HepG2 (cell line): ENCODE data around the gene LRRC4C. TPM values are rescaled to one million over a fixed set of nuclear protein-coding genes. Genes with fewer than 3 reads are reported as not detected.

ENCODE experiments used
- ATAC-seq: fragments of 200-7000 bp; cut with Tn5 transposase; 3 replicates; pipeline ENCODE4 v1.9.1; 2020; ENCODE audit warnings: mild to moderate bottlenecking, moderate library complexity
- BruUV-seq: library from RNA; stranded (reverse); fragments of 400-500 nt; replicated peaks from 2 replicates; lab custom pipeline; 2021; lab: Mats Ljungman, UMichigan
- CTCF ChIA-PET: fragments of 300-600 bp; formaldehyde crosslinking; extraction: SDS; loops from one replicate; lab custom pipeline; 2021; ENCODE audit warnings: low total read pairs, inconsistent platforms, low intra/inter-chr PET ratio; lab: Yijun Ruan, JAX
- POLR2A ChIA-PET: fragments of 350-600 bp; sonication (Branson Sonifier 250); formaldehyde crosslinking; loops from one replicate; lab custom pipeline; 2020; ENCODE audit warnings: antibody characterized with exemption, inconsistent platforms; lab: Yijun Ruan, JAX
- DNase-seq: peaks from one replicate; pipeline ENCODE4 v3.0.0-alpha.2; 2015; ENCODE audit warnings: low spot score
- FAIRE-seq: peaks from 3 replicates; lab custom pipeline; 2011; peaks lifted over from hg19 to GRCh38; lab: Jason Lieb, UNC
- H2AFZ ChIP-seq: one replicate; pipeline ENCODE4 v1.6.1; 2011; ENCODE audit warnings: low read length, inconsistent platforms
- H3K27ac ChIP-seq: fragments of 300-600 bp; 3 replicates; pipeline ENCODE4 v1.8.0; 2011; ENCODE audit warnings: mixed run types, mild to moderate bottlenecking, mixed read lengths, low read length, inconsistent platforms; ENCODE audit not compliant: insufficient read depth; ENCODE audit errors: extremely low read length
- H3K27me3 ChIP-seq, 2 experiments: fragments of 200-600 bp in 1 of 2; 2 replicates in 1 of 2; 3 replicates in 1 of 2; pipeline versions ENCODE4 v1.6.0 to v1.8.0; 2011; ENCODE audit warnings: low read length in 2 of 2, mild to moderate bottlenecking in 2 of 2, moderate library complexity in 2 of 2, inconsistent platforms in 1 of 2; ENCODE audit not compliant: insufficient read depth in 2 of 2, control insufficient read depth in 1 of 2
- H3K36me3 ChIP-seq, 2 experiments: fragments of 200-600 bp in 1 of 2; replicated peaks in 1 of 2; 2 replicates in 1 of 2; 3 replicates in 1 of 2; pipeline versions ENCODE4 v1.5.1 to v1.8.0; 2011; ENCODE audit warnings: low read length in 2 of 2, inconsistent platforms in 1 of 2; ENCODE audit not compliant: insufficient read depth in 2 of 2, control insufficient read depth in 1 of 2
- H3K4me1 ChIP-seq: 2 replicates; pipeline ENCODE4 v1.5.1; 2012; ENCODE audit warnings: low read length, inconsistent platforms; ENCODE audit not compliant: insufficient read depth
- H3K4me2 ChIP-seq: 2 replicates; pipeline ENCODE4 v1.6.0; 2011; ENCODE audit warnings: low read depth, low read length, inconsistent platforms
- H3K4me3 ChIP-seq, 3 experiments: fragments of 200-600 bp in 1 of 3; sonication (generic), shearing (Covaris generic) in 1 of 3; replicated peaks in 1 of 3; 2 replicates each; pipeline ENCODE4 v1.5.1; 2011 to 2016; ENCODE audit warnings: low read length in 3 of 3, inconsistent platforms in 2 of 3, low read depth in 2 of 3, mild to moderate bottlenecking in 2 of 3, control low read depth in 1 of 3, mixed read lengths in 1 of 3; ENCODE audit not compliant: insufficient read depth in 1 of 3
- H3K79me2 ChIP-seq: one replicate; pipeline ENCODE4 v1.6.1; 2011; ENCODE audit warnings: low read length, inconsistent platforms; ENCODE audit not compliant: insufficient read depth
- H3K9ac ChIP-seq: 2 replicates; pipeline ENCODE4 v1.6.0; 2011; ENCODE audit warnings: mild to moderate bottlenecking, low read depth, low read length, inconsistent platforms; ENCODE audit not compliant: insufficient read depth
- H3K9me3 ChIP-seq: 2 replicates; pipeline ENCODE4 v1.5.1; 2012; ENCODE audit warnings: mild to moderate bottlenecking, low read length
- H4K20me1 ChIP-seq: 2 replicates; pipeline ENCODE4 v1.6.0; 2011; ENCODE audit warnings: inconsistent platforms, mild to moderate bottlenecking, low read length, moderate library complexity; ENCODE audit not compliant: insufficient read depth
- ASH2L ChIP-seq: fragments of 300-600, 200-600 bp; sonication (generic); IDR thresholded peaks from 2 replicates; pipeline ENCODE4 v1.7.0; 2017; ENCODE audit warnings: low read depth, mild to moderate bottlenecking, moderate library complexity, mixed read lengths, low read length; ENCODE audit not compliant: insufficient read length
- ERF ChIP-seq: IDR thresholded peaks from 2 replicates; pipeline ENCODE4 v1.6.1; 2018; ENCODE audit warnings: missing biosample characterization, missing genetic modification reagents
- GMEB2 ChIP-seq: IDR thresholded peaks from 2 replicates; pipeline ENCODE4 v1.6.1; 2016; ENCODE audit warnings: missing biosample characterization, missing genetic modification reagents, low read depth
- GTF3A ChIP-seq: sonication (generic); formaldehyde crosslinking; conservative IDR thresholded peaks from 2 replicates; pipeline ENCODE4 v1.4.0; 2020; ENCODE audit warnings: mild to moderate bottlenecking, missing genetic modification reagents
- MAX ChIP-seq: IDR thresholded peaks from 2 replicates; pipeline ENCODE4 v1.6.1; 2012; ENCODE audit warnings: inconsistent platforms
- MED8 ChIP-seq: sonication (generic); formaldehyde crosslinking; IDR thresholded peaks from 2 replicates; pipeline ENCODE4 v1.8.1; 2023; ENCODE audit warnings: mild to moderate bottlenecking, missing genetic modification reagents; ENCODE audit not compliant: insufficient replicate concordance
- MIER2 ChIP-seq: IDR thresholded peaks from 2 replicates; pipeline ENCODE4 v1.6.1; 2016; ENCODE audit warnings: missing biosample characterization, missing genetic modification reagents
- MLLT10 ChIP-seq: sonication (generic); formaldehyde crosslinking; IDR thresholded peaks from 2 replicates; pipeline ENCODE4 v1.4.0; 2020; ENCODE audit warnings: missing genetic modification reagents
- MTA3 ChIP-seq: sonication (generic); formaldehyde crosslinking; IDR thresholded peaks from 2 replicates; pipeline ENCODE4 v1.4.0; 2020; ENCODE audit warnings: missing genetic modification reagents
- NRL ChIP-seq: sonication (generic); formaldehyde crosslinking; IDR thresholded peaks from 2 replicates; pipeline ENCODE4 v1.5.0; 2020; ENCODE audit warnings: missing genetic modification reagents, mild to moderate bottlenecking, moderate library complexity, borderline replicate concordance
- POLR2A ChIP-seq, 2 experiments: IDR thresholded peaks; 2 replicates each; pipeline ENCODE4 v1.6.1; 2011; ENCODE audit warnings: low read depth in 2 of 2, low read length in 2 of 2, mild to moderate bottlenecking in 1 of 2, moderate library complexity in 1 of 2; ENCODE audit not compliant: insufficient read depth in 1 of 2
- POLR2AphosphoS2 ChIP-seq: IDR thresholded peaks from 2 replicates; pipeline ENCODE4 v1.6.1; 2011; ENCODE audit warnings: low read depth, low read length, improper control_type of control experiment
- RAD21 ChIP-seq: fragments of 450-650 bp; formaldehyde crosslinking; IDR thresholded peaks from 2 replicates; pipeline ENCODE4 v1.5.0; 2020; ENCODE audit warnings: mild to moderate bottlenecking
- SP2 ChIP-seq: sonication (generic); formaldehyde crosslinking; IDR thresholded peaks from 2 replicates; pipeline ENCODE4 v1.5.1; 2020; ENCODE audit warnings: mild to moderate bottlenecking, missing genetic modification reagents
- SPEN ChIP-seq: sonication (generic); formaldehyde crosslinking; IDR thresholded peaks from 2 replicates; pipeline ENCODE4 v1.5.1; 2020; ENCODE audit warnings: low read depth, mild to moderate bottlenecking, missing genetic modification reagents
- TP53 ChIP-seq: sonication (generic); formaldehyde crosslinking; conservative IDR thresholded peaks from 2 replicates; pipeline ENCODE4 v1.4.0; 2020; ENCODE audit warnings: missing genetic modification reagents
- ZMAT3 ChIP-seq: sonication (generic); formaldehyde crosslinking; conservative IDR thresholded peaks from 2 replicates; pipeline ENCODE4 v1.7.0; 2021; ENCODE audit warnings: missing genetic modification reagents
- ZNF468 ChIP-seq: sonication (generic); formaldehyde crosslinking; IDR thresholded peaks from 2 replicates; pipeline ENCODE4 v1.8.0; 2022; ENCODE audit warnings: mild to moderate bottlenecking, moderate library complexity, missing genetic modification reagents
- ZNF652 ChIP-seq: IDR thresholded peaks from 2 replicates; pipeline ENCODE4 v1.6.1; 2016; ENCODE audit warnings: low read depth, borderline replicate concordance
- ZNF710 ChIP-seq: sonication (generic); formaldehyde crosslinking; IDR thresholded peaks from 2 replicates; pipeline ENCODE4 v1.5.0; 2020; ENCODE audit warnings: mild to moderate bottlenecking, missing genetic modification reagents, borderline replicate concordance
- ZNF713 ChIP-seq: sonication (generic); formaldehyde crosslinking; IDR thresholded peaks from 2 replicates; pipeline ENCODE4 v1.4.0; 2020; ENCODE audit warnings: mild to moderate bottlenecking, missing genetic modification reagents
- ZNF816 ChIP-seq: sonication (generic); formaldehyde crosslinking; IDR thresholded peaks from 2 replicates; pipeline ENCODE4 v1.8.0; 2022; ENCODE audit warnings: missing genetic modification reagents, mild to moderate bottlenecking, borderline replicate concordance
- WGBS: methylation state at CpG from one replicate; pipeline ENCODE4 v1.1.6; 2017; ENCODE audit warnings: low lambda C conversion rate; 5-methylcytosine and 5-hydroxymethylcytosine counted together
- in situ Hi-C: cut with HindIII; loops from 2 replicates; pipeline ENCODE4 v1.10.0; 2017; ENCODE audit warnings: low pct_unique_long_range_greater_than_20kb; ENCODE audit not compliant: extremely low pct_ligation_motif_present
- intact Hi-C: fragments of 100-400 bp; cut with micrococcal nuclease; formaldehyde crosslinking; loops from one replicate; pipeline ENCODE4 v1.10.0; 2022; ENCODE audit not compliant: unreplicated experiment
- polyA plus RNA-seq, 8 experiments: library from polyadenylated mRNA; depleted of rRNA in 3 of 8; stranded (reverse) in 7 of 8; unstranded in 1 of 8; fragments of >200 nt; fragmentation: Illumina TruSeq in 4 of 8; extraction: Trizol in 4 of 8; gene quantifications; 2 replicates each; pipeline versions ENCODE4 v1.2.1 to v1.2.3, GENCODE V29; 2011 to 2016; ENCODE audit warnings: low read depth in 4 of 8, missing spikeins in 1 of 8, mixed read lengths in 1 of 8; ENCODE audit not compliant: insufficient read depth in 1 of 8
- total RNA-seq, 5 experiments: library from RNA; depleted of rRNA; stranded (reverse); fragments of >200 nt; fragmentation: Illumina TruSeq; extraction: Trizol; gene quantifications; 2 replicates each; pipeline ENCODE4 v1.2.3, GENCODE V29; 2016; ENCODE audit warnings: low read depth in 1 of 5

Gene LRRC4C
- total and polyA plus RNA-seq, 2 of the 13 experiments (the other 11 are each of a cell fraction or from before 2014, with no cell fraction given), result not detected

- TF ChIP-seq GMEB2 (CRISPR knock-in tag), result no peak
- TF ChIP-seq MED8 (CRISPR knock-in tag), result no peak
- TF ChIP-seq ZNF468 (CRISPR knock-in tag), result no peak
- no peak for TF ChIP-seq ASH2L
- TF ChIP-seq ZNF816 (CRISPR knock-in tag), result no peak
- no peak for TF ChIP-seq MTA3 (CRISPR knock-in tag)
- TF ChIP-seq RAD21 (CRISPR knock-in tag), result no peak
- no peak for TF ChIP-seq TP53 (CRISPR knock-in tag)
Measured at GRCh38 chr11:40240284-40240683, 1219.2 kb downstream of the LRRC4C start (continued).

GRCh38 chr11:40236526-40236925, 1222.9 kb downstream of the LRRC4C start:
- H4K20me1 ChIP-seq, result no peaks in the 10 kb centered on the region
- H3K27ac ChIP-seq, result no peak overlapping the region
- no peak overlapping the region for H3K9ac ChIP-seq
- no peak overlapping the region for H2AFZ ChIP-seq
- CTCF ChIA-PET, result no interaction called here
- intact Hi-C loops, result no loop called here
- no peaks in the 10 kb centered on the region for H3K9me3 ChIP-seq
- ATAC-seq, result no peak
- no peaks in the 10 kb centered on the region for H3K4me1 ChIP-seq
- FAIRE-seq, result no peak
- H3K36me3 ChIP-seq, result no peaks in the 10 kb centered on the region
- POLR2A ChIA-PET, result no interaction called here
- DNase-seq, result no peak
- H3K79me2 ChIP-seq, result no peaks in the 10 kb centered on the region
- H3K27me3 ChIP-seq, result no peaks in the 10 kb centered on the region
- WGBS, result 2% methylated on average over 3 of the region's 3 CpGs
- in situ Hi-C loops, result no loop called here
- no peak overlapping the region for H3K4me2 ChIP-seq
- no TSS peak for BruUV-seq
- H3K4me3 ChIP-seq, result no peak overlapping the region
- TF ChIP-seq NRL (CRISPR knock-in tag), result no peak
- TF ChIP-seq ZNF652, result no peak
- no peak for TF ChIP-seq MIER2
- TF ChIP-seq MLLT10 (CRISPR knock-in tag), result no peak
- TF ChIP-seq SP2, result no peak
- TF ChIP-seq GMEB2 (CRISPR knock-in tag), result no peak
- no peak for TF ChIP-seq POLR2A (IDR thresholded peaks at IDR 0.05; ENCODE audit: insufficient read depth in 1 of 2, low read depth in 2 of 2, low read length in 2 of 2)
- no peak for TF ChIP-seq ERF (CRISPR knock-in tag)
- TF ChIP-seq ZNF710, result no peak
- no peak for TF ChIP-seq SPEN
- TF ChIP-seq MAX, result no peak
- TF ChIP-seq POLR2AphosphoS2, result no peak
- TF ChIP-seq GTF3A (CRISPR knock-in tag), result no peak
- TF ChIP-seq ZNF713 (CRISPR knock-in tag), result no peak
- no peak for TF ChIP-seq ZMAT3
